Measurements from ENCODE around the gene FAAP100.

The FAAP100 gene

DNA sequence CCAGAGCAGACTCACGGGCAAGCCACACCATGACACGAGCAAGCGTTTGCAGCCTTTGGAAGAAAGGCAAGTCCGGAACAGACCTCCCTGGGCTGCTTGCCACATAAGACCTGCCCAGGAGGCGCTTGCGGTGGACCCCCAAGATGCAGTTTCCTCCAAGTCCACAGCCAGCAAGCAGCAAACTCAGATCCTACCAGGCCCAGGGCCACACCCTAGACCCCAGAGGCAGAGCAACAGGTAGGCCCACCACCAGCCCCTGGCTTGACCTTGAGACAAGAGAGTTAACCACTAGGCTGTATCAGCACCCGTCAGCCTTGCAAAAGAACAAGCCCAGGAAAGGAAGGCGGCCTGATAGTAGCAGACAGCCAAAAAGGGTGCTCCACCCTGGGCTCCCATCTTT lies 2.3 kb downstream of the FAAP100 start:
- POLR2A ChIA-PET = no interaction called here
- CTCF ChIA-PET = no interaction called here
- TF ChIP-seq FOXA1 (IDR thresholded peaks at IDR 0.05) = no peak
- TF ChIP-seq FOXK2 (IDR thresholded peaks at IDR 0.05) = no peak
- DNase-seq (ENCODE audit: extremely low spot score) = no peak

DNA sequence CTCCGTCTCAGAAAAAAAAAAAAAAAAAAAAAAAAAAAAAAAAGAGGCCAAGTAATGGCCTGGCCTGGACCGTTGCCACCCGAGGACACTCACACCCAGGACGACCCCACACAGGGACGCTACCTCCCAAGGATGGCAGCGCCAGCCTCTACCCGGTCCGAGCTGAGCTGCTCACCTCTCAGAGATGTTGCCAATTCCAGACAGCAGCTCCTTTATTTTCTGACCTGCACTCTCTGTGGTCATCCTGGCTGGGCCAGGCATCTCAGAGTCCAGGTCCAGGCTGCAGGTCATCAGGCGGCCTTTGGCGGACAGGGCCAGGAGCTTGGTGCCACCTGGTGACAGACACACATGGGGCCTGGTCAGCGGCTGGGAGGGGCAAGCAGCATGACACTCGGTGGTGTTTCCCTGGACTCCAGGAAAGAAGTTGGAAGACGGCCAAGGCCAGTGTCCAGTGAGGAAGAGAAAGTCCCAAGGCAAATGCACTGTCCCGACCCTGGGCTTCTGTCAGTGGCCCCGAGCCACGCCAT lies 3.1 kb downstream of the FAAP100 start:
- TF ChIP-seq, protein P1, sequence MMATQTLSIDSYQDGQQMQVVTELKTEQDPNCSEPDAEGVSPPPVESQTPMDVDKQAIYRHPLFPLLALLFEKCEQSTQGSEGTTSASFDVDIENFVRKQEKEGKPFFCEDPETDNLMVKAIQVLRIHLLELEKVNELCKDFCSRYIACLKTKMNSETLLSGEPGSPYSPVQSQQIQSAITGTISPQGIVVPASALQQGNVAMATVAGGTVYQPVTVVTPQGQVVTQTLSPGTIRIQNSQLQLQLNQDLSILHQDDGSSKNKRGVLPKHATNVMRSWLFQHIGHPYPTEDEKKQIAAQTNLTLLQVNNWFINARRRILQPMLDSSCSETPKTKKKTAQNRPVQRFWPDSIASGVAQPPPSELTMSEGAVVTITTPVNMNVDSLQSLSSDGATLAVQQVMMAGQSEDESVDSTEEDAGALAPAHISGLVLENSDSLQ (IDR thresholded peaks at IDR 0.05) = no peak
- no peak for TF ChIP-seq ELF4 (IDR thresholded peaks at IDR 0.05)
- no peak for TF ChIP-seq NFRKB (IDR thresholded peaks at IDR 0.05)
- no peak for TF ChIP-seq SUZ12 (IDR thresholded peaks at IDR 0.05)
- TF ChIP-seq HDGF (IDR thresholded peaks at IDR 0.05; ENCODE audit: borderline replicate concordance) = no peak
- no peak for TF ChIP-seq ARNT (IDR thresholded peaks at IDR 0.05)
- no peak for TF ChIP-seq LEF1 (IDR thresholded peaks at IDR 0.05; ENCODE audit: borderline replicate concordance)
- TF ChIP-seq L3MBTL2 (conservative IDR thresholded peaks at IDR 0.05) = no peak
- TF ChIP-seq CTBP1 (IDR thresholded peaks at IDR 0.05; ENCODE audit: borderline replicate concordance) = no peak
- TF ChIP-seq FOXM1 (IDR thresholded peaks at IDR 0.05; ENCODE audit: borderline replicate concordance) = no peak
- no peak for TF ChIP-seq BHLHE40 (IDR thresholded peaks at IDR 0.05; ENCODE audit: borderline replicate concordance)
- no peak for TF ChIP-seq FOXK2 (IDR thresholded peaks at IDR 0.05)
- no peak for TF ChIP-seq ZNF384 (IDR thresholded peaks at IDR 0.05)
- TF ChIP-seq TARDBP (IDR thresholded peaks at IDR 0.05) = no peak
- no peak for TF ChIP-seq SP1 (IDR thresholded peaks at IDR 0.05)
- no peak for TF ChIP-seq FOXA1 (IDR thresholded peaks at IDR 0.05)
- POLR2A ChIA-PET = no interaction called here
- no peak for DNase-seq (ENCODE audit: extremely low spot score)
- CTCF ChIA-PET = interaction anchor here (0.6 kb wide), 2 partner anchors 26 to 127 kb away, joined by 3 read pairs; no protein-coding TSS in a partner anchor

DNA sequence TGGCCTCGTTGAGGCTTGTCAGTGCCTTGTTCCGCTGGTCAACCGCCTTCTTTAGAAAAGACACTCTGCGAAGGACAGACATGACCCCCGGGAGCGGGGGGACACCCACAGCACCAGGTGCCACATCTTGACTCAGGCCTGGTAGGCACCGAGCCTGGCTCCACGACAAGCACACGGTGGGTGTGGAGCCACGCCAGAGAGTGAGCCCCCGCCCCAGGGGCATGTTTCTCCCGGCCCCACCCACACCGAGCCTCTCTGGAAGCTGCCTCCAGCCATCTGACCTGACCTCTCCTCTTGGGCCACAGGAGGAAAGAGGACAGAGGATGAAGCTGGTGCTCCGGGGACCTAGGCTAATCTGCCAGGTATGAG lies 4.6 kb downstream of the FAAP100 start:
- POLR2A ChIA-PET = no interaction called here

DNA sequence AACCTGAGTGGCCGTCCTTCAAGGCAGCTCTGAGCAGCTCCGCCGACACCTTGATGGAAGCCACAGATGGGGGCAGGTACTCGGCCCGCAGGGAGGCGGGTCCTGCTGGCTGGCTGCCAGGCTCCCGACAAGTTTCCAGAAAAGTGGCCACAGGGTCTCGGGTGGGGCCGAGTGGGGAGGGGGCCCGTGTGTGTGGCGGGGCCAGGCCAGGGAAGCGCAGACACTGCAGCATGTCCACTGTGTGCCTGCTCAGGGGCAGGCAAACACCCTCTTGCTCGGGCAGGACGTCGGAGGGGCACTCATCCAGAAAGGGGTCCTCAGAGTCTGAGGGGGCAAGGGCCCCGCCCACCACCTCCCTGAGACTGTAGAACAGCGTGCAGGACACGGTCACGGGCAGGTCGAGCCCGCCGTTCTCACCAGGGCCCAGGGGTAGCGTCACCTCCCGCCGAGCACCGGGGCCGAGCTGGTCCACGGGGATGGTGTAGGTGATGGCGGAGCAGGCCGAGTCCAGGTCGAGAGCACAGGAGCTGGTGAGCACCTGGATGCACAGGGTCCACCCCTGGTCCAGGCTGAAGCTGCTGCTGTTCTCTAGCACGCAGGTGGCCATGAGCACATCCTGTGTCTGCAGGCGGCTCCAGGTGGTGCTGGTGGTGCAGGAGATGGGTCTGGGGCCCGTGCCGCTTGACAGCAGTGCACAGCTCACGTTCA lies 5.1 kb downstream of the FAAP100 start:
- no peak for TF ChIP-seq ZNF384 (IDR thresholded peaks at IDR 0.05)
- no peak for TF ChIP-seq L3MBTL2 (conservative IDR thresholded peaks at IDR 0.05)
- ChIA-PET CTCF (no interaction called here), POLR2A (interaction anchor here (1.2 kb wide), 1 partner anchor 10 kb away, joined by 4 read pairs; no protein-coding TSS in a partner anchor)
- DNase-seq (ENCODE audit: extremely low spot score) = no peak

More for the DNA sequence above, 4.6 kb downstream of the FAAP100 start:
- DNase-seq (ENCODE audit: extremely low spot score) = no peak
- no peak for TF ChIP-seq CTBP1 (IDR thresholded peaks at IDR 0.05; ENCODE audit: borderline replicate concordance)
- TF ChIP-seq, protein P1 (IDR thresholded peaks at IDR 0.05) = no peak
- TF ChIP-seq LEF1 (IDR thresholded peaks at IDR 0.05; ENCODE audit: borderline replicate concordance) = no peak
- no peak for TF ChIP-seq SUZ12 (IDR thresholded peaks at IDR 0.05)
- no peak for TF ChIP-seq FOXA1 (IDR thresholded peaks at IDR 0.05)
- no peak for TF ChIP-seq ZNF384 (IDR thresholded peaks at IDR 0.05)
- TF ChIP-seq FOXK2 (IDR thresholded peaks at IDR 0.05) = no peak
- no peak for TF ChIP-seq TARDBP (IDR thresholded peaks at IDR 0.05)
- no peak for TF ChIP-seq ARNT (IDR thresholded peaks at IDR 0.05)
- no peak for TF ChIP-seq NFRKB (IDR thresholded peaks at IDR 0.05)
- no peak for TF ChIP-seq HDGF (IDR thresholded peaks at IDR 0.05; ENCODE audit: borderline replicate concordance)
- TF ChIP-seq FOXM1 (IDR thresholded peaks at IDR 0.05; ENCODE audit: borderline replicate concordance) = no peak
- no peak for TF ChIP-seq SP1 (IDR thresholded peaks at IDR 0.05)
- TF ChIP-seq ELF4 (IDR thresholded peaks at IDR 0.05) = no peak
- CTCF ChIA-PET = no interaction called here

DNA sequence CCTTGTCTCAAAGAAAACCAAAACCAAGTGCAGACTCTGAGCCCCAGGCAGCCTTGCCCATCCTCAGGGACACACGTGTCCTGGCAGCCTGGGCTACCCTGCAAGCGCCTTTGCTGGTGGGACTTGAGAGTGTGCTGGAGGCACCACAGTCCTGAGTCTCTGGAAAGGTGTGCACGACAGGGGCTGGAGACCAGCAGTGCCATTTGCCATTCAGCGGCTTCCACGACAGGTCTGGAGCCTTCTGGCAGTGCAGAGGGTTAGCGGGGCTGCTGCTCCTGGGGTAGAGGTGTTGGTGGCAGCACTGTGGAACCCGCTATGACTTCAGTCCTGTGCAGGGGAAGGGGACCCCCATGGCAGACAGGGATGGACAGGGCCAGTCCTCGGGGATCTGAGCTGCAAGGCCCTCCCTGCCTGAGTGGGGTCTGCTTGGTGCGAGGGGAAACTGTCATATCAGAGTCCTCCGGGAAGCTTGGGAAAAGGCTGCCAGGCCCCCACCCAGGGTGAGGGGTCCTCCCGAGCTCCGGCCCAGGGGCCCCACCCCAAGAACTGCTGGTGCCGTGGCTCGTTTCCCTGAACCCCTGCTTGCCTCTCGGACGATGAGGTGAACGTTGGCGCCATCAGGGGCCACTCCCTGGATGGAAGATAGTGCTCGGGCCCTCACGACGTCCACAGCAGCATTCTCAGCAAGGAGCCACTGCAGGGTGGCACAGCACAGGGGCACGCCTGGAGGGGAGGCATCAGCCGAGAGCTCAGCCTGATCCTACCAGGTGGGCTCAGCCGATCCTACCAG lies 6.8 kb downstream of the FAAP100 start:
- CTCF ChIA-PET = no interaction called here

More for the DNA sequence above, 6.8 kb downstream of the FAAP100 start:
- POLR2A ChIA-PET = interaction anchor here (1.2 to 1.5 kb wide), 2 partner anchors 9 to 12 kb away, joined by 4 read pairs; no protein-coding TSS in a partner anchor
- no peak for TF ChIP-seq NFRKB (IDR thresholded peaks at IDR 0.05)
- no peak for TF ChIP-seq TARDBP (IDR thresholded peaks at IDR 0.05)
- TF ChIP-seq FOXA1 (IDR thresholded peaks at IDR 0.05) = no peak
- TF ChIP-seq ZNF384 (IDR thresholded peaks at IDR 0.05) = no peak
- TF ChIP-seq, protein P1 (IDR thresholded peaks at IDR 0.05) = no peak
- TF ChIP-seq BHLHE40 (IDR thresholded peaks at IDR 0.05; ENCODE audit: borderline replicate concordance) = no peak
- TF ChIP-seq L3MBTL2 (conservative IDR thresholded peaks at IDR 0.05) = no peak
- TF ChIP-seq SP1 (IDR thresholded peaks at IDR 0.05) = no peak
- no peak for TF ChIP-seq SUZ12 (IDR thresholded peaks at IDR 0.05)
- TF ChIP-seq FOXM1 (IDR thresholded peaks at IDR 0.05; ENCODE audit: borderline replicate concordance) = no peak
- TF ChIP-seq LEF1 (IDR thresholded peaks at IDR 0.05; ENCODE audit: borderline replicate concordance) = no peak
- DNase-seq (ENCODE audit: extremely low spot score) = no peak

All from HEK293T (cell line).